HG03280 (cell line): Measurements from ENCODE around the gene GPR17.

Source experiments
- ATAC-seq: cut with Tn5 transposase; IDR thresholded peaks from one replicate; pipeline ENCODE4 v1.9.1; 2021; ENCODE audit warnings: mild to moderate bottlenecking, moderate library complexity; ENCODE audit not compliant: unreplicated experiment

Gene GPR17

DNA sequence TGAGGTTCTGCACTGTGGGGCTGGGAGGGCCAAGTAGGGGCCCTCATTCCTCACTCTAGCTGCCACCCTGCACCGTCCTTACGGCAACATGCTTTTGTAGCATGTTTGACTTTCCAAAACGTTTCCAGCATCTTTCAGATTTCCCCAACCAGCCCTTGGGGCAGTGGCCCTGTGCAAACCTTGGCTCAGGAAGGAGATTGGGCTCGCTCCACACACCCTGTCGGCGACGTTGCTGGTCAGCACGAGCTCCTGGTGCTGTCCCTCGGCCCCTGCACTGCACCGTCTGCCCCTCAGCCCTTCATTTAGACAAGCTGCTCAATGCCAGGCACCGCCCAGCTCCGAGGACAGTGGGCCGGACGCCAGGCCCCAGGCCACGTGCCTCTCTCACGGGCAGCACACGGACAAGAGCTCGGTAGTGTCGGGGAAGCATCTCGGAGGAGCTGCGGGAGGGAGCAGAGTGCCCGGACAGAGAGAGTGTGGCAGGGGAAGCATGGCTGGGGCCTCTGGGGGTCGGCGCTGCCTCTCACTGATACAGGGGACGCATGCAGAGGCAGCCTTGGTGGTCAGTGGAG is 6.9 kb downstream of the GPR17 start:
- ATAC-seq, result no peak

DNA sequence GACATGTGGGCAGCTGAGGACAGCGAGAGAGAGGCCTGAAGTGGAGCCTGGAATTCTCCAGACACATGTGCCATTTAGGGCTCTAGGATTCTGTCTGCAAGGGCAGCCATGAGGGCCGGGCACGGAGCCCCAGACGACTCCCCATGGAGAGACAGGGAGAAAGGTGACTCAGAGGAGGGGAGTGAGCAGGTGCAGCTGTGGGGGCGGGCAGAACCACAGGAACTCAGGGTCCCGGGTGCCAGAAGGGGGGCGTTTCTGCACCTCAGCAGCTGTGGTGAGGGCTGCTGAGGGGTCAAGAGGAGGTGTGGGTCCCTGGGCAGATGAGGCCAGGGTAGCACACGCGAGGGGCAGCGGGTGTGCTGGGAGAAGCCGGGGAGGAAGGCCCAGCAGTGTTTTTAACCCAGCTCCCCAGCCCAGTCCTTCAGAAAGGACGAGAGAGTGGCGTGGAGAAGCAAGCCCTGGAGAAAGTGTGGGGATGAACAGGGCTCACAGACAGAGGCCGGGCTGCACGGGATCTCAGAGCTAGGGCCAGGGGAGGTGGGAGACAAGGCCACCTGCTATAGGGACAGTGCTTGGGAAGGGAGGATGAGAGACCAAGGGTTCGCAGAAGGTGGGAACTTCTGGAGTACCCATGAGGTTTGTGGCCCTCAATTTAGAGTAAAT is 7.6 kb downstream of the GPR17 start:
- ATAC-seq, result no peak

DNA sequence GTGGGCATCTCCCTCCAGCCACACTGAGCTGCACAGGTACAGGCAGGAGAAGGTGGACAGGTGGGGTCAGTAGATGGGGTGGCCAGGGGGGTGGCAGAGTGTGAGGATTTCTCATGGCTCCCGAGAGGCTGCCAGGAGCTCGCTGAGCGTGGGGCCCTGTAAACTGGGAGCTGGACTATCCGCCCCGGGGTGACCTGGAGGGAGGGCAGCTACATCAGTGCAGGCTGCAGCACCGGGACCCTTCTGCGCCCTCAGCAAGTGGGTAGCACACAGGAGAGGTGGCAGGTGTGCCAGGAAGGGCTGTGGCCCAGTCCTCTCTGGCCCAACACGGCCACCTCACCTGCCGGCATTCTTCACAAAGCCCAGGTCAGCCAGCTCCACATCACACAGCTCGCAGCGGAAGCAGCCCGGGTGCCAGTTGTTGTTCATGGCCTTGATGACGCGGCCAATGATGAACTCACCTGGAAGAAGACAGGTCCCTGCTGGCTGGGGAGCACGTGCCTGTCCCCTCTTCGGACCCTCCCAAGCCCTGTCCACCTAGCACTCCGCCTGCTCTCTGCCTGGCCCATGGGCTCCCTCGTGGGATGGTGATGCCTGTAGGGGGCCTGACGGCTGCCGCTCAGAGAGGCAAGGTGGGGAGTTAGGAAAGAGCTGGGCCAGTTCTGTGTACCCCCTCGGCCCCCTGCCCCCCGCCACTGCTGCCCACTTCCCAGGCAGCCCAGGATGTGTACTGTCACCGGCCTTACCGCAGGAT is 8.3 kb downstream of the GPR17 start:
- no peak for ATAC-seq

DNA sequence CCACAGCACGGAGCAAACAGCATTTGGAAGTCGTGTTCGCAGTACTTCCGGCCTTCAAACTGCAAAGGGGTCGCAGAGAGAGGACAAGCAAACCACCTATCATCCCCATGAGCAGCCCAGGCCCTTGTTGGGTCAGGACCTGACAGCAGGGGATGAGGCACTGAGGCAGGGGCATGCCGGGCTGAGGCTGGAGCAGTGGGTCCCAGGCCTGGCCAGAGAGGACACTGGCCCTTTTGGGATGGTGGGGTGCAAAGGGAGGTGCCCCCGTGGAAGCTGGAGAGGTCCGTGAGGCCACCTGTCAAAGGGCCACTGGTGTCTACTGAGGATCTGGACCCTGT is 8.9 kb downstream of the GPR17 start:
- no peak for ATAC-seq

DNA sequence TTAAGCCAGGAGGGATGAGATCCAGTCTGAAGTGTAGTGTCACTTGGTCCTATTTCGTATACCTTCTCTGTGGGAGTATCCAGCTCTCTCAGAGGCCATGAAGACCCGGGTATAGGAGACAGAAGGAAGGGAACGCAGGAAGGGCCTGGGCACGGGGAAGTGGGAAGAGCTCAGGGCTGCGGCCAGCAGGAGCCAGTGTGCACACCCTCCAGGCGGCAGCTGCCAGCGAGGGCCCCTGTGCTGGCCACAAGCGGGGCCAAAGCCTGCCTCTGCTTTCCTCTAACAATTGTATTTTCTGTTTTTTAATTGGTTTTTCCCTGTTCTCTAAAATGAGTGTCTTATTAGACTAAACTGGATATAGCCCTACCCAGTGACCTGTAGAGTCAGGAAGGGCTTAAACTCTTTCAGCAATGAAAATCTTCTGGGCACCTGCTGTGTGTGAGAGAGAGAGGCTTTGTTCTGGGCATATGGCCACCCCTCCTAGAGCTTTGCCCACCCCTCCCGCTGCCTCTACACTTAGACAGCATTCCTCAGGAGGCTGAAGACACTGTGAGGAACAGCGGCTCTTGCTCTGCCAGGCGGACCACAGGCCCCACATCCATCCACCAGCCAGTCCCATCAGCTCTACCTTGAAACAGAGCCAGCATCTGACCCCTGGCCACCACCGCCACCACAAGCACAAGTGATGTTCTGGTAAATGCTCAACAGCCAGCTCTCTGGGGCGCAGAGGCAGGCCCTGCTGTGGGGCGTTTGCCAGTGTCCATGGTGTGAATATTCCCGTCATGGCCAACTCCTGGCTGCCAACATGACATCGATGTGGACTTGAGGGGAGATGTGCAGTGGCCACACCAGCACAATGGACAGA is 9.5 kb downstream of the GPR17 start:
- no peak for ATAC-seq

DNA sequence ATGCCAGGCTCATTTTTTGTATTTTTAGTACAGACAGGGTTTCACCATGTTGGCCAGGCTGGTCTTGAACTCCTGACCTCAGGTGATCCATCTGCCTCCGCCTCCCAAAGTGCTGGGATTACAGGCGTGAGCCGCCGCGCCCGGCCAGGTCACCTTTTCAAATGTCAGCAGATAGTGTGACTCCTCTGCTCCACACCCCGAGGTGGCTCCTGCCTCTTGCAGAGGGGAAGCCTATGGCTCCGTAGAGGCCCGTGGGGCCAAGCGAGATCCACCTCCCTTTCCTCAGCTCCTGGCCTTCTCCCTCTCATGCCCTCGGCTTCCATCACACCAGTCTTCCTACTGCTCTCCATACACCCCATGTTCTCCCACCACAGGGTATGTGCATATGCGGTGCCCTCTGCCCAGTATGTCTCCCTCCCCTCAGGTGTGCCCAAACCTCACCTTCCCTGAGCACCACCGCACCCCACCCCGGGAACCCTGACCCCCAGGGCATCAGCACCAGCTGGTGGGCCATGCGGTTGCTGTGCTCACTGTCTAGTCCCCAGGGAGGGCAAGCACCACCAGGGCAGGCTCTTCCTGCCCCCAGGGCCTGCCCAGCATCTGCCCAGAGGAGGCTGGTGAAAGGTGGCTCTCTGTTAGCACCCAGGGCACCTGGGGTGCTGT is 10.7 kb downstream of the GPR17 start:
- ATAC-seq, result no peak

DNA sequence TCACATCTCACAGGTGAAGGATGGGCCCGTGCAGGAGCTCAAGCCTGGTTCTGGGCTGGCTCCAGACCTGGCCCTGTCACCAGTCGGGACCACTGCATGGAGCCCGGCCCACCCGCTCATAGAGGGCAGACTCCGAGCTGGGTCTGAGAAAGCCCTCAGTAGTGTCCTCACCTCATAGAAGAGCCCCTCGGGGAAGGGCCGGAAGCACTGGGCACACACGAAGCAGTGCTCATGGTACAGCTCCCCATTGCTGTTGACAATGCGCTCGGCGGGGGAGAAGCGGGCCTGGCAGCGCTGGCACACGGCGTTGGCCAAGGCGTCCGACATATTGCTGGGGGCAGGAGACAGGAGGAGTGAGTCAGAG is 11.3 kb downstream of the GPR17 start:
- no peak for ATAC-seq

DNA sequence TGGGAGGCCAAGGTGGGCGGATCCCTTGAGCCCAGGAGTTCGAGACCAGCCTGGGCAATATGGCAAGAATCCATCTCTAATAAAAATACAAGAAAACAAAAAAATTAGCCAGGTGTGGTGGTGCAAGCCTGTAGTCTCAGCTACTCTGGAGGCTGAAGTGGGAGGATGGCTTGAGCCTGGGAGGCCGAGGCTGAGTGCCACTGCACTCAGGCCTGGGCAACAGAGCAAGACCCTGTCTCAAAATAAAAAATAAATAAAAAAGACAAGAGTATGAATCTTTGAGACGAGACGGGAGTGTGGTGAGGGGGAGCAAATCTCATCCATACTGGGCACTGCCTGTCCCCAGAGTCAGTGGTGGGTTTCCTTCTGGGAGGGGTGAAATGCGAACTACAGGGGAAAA is 12.2 kb downstream of the GPR17 start:
- ATAC-seq, result no peak

DNA sequence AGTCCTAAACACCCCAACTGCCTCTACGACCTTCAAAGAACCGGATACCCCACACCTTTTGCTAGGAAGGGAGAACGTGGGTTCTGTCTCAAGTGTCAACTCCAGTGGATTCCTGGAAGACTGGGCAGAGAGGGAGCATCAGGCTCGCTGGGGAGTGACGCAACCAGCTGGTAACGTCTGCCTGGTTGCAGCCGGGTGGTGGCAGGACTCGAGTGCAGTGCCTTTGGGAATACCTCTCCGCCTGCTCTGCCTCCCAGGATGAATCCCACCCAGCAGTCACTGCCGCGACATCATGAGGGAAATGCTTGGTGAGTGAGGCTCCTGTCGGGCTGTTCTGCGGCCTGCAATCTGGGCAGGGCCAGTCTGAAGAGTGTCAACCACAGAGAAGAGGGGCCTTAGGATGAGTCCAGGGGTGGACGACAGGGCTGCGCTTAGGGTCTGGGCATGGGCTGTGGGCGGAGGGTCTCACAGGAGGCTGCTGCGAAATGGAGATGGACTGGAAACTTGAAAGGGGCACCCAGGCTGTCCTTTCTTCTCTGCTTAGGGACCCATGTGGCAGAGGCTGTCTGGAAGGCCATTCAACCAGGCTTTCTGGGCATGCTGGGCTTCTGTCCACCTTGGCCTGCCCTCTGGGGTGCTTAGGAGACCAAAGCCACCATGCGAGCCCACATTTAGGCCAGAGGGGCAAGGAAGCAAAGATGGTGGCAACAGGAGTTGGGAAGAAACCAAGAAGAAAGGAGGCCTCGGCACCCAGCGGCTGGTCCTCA is 12.9 kb downstream of the GPR17 start:
- no peak for ATAC-seq

DNA sequence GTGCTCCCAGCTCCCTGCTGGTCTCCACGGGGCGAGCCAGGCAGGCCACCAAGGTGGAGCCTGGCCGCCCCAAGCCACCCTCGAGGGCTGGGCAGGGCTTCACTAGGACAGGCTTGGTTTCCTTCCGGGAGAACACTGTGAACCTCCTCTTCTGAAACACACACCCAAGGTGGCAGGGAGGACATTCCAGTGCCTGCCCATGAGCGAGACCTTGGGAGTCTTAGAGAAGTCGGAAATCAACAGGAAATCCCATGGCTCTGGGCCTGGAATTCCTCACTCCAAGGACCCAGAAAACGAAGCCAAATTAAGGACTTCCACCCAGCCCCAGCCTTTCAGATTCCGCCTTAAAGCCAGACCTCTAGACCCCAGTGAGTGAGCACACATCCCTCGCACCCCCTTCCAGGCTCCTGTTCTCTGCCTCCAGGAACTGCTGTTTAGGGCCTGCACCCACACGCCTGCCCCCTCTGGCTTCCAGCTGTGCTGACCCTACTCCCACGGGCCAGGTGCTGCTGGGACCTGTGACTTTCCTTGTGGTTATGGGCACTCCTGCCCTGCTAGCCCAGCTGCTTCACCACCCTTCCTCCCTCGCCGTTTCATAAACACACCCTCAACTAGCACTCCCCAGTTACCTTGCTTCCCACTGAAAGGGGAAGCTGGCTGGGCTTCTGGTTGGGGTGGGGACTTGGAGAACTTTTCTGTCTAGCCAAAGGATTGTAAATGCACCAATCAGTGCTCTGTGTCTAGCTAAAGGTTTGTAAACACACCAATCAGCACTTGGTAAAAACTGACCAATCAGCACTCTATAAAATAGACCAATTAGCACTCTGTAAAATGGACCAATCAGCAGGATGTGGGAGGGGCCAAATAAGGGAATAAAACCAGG is 13.7 kb downstream of the GPR17 start:
- ATAC-seq, result no peak

DNA sequence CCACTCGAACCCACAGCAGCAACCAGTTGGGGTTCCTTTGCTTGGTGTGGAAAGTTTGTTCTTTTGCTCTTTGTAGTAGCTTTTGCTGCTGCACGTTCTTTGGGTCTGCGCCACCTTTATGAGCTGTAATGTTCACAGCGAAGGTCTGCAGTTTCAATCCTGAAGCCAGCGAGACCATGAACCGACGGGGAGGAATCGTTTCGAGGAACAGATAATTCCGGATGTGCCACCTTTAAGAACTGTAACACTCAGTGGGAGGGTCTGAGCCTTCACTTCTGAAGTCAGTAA is 14.3 kb downstream of the GPR17 start:
- no peak for ATAC-seq

DNA sequence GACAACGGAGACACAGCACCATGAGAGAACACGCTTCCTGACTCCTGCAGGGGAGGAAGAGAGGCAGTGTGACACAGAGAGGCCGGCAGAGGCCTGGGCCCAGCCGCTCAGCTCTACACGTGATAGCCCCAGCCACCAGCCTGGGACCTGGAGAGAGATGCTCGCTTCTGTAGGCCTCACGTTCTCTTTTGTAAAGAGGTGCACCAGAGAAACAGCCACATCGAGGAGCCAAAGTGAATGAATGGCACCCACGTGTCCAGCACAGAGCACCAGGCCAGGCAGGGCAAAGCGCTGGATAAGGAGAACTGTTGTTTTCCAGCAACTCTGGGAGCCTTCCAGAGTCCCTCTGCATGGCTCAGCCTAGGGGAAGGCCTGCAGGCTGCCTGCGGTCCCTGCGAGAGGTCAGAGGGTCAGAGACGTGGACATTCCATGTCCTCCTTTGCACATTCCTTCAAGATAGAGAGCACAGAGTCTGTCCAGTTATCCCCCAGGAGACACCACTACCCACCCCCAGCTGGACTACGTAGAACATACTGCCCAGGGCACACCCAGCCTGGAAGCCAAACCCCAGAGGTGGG is 15.2 kb downstream of the GPR17 start:
- no peak for ATAC-seq

DNA sequence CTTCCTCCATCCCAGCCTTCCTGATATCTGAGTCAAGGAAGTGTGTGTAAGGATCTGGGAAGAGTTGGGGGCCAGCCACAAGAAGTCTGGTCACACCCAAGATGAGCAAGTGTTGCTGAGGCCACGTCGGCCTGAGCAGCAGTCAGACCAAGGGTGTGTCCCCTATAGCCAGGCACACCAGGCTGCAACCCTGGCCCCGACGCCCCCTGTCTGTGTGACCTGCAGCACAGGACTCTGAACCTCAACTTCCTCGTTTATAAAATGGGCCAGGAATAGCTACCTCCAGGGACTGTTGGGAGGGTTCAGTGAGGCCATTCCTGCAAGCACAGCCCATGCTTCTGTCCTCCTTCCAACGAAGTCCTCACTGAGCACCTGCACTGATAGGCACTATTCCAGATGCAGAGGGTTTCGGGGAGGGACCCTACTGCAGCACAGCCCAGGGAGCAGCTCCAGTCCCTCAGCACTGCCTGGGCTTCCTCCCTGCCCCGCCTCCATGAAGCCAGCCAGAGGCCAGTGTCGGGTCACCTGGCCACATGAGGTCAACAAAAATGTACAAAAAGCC is 16.1 kb downstream of the GPR17 start:
- no peak for ATAC-seq

DNA sequence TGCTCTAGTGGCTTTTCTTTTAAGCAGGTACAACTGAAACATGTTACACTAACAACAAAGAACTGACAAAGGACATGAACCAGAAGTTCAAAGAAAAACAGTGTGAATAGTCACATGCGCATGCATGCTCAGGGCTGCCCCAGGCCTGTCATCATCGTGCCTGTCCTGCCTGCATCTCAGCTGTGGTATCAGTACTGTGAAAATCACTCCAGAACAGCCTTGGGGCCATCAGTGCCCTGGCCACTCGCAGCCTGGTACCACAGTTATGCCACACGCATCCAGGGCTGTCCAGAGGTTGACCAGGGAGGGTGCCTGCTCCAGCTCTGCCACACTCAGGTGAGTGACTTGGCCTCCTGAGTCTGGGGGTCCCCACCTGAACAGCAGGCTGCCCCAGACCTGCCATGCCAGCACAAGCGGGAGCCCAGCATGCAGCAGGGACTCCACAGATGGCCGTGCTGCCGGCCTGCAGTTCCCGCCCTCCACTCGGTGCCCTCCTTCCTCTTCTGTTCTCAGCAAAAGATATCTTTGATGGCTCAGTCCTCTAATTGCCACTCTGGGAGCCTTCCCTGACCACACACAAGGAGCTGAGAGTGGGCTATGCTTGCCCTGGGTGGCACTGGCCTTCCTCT is 17.1 kb downstream of the GPR17 start:
- ATAC-seq, result no peak

DNA sequence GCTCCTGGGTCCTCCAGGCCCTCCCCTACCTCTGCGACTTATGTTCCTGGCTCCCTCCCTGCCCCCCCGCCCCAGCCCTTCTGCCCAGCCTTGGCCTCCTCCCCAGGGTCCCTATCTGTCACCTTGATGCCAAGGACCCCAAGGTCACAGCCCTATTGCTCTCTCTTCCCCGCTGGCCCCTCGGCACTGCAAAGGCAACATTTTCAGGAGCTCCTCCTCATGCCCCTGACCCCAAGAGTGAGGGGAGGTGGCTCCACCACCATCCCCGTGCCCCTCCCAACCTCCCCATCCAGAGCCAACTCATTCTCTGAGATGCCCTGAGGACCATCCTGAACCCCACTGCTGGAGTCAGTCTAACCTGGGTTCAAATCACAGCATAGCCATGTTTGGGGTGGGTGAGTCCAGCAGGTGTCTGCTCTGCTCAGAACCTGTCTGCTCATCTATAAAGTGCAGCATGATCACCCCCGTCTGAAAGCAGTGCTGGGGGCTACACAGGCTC is 17.7 kb downstream of the GPR17 start:
- no peak for ATAC-seq

DNA sequence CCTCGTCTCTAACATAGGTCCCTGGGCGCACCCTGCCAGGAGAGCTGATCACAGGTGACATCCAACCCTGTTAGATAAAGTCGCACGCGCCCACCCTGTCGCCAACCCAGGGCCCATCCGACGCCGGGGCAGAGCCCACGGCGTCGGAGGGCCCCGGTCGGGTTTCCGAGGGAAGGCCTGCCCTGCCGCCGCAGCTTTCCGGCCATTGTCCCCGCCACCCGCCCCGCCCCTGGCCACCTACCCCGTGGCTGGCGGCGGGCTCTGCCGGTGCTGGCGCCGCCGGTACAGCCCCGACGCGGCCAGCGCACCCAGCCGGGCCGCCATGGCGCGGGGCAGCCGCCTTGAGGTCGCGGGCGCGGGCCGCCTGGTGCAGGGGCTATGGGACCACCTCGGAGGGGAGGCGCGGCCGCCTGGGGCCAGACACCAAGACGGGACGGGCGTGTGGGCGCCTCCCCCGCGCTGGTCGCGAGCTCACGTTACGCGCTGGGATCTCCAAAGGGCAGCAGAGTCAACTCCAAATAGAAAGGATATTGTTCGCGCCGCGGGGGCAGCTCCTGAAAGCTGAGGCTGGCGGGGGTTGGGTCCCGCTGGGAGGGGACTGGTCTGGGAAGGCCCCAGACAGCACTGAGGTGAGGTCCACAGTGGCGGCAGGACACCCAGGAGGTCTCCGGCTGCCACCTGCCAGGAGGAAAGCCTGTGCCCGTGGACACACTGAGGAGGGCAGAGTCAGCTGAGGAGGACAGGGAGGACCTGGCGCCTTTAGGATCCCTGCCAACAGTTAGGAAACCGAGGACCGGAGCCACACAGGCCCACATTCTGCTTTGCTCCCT is 18.3 kb downstream of the GPR17 start:
- no peak for ATAC-seq

DNA sequence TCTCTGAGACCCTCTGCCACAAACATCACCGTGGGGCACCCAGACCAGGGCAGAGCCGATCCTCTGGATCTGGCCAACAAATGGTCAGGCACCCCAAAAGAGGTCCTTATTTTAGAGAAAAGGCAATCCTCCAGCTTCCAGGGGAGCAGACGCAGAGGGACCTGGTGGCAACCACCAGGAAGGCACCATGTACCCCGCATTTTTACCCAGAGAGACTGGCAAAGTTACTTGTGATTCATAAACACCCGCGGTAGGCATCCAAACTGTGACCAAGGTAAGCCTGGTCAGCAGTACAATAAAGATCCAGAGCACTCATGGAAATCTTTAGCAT is 18.9 kb downstream of the GPR17 start:
- ATAC-seq, result no peak
